Measurements from ENCODE around the gene ASCL5.

ASCL5 gene

GRCh38 chr1:201134405-201134804 lies 7.4 kb upstream of the ASCL5 start:
- DNase-seq = no peak

- DNase-seq = no peak
Measured at GRCh38 chr1:201131398-201131797, 4.4 kb upstream of the ASCL5 start.

GRCh38 chr1:201128962-201129361 lies 2.0 kb upstream of the ASCL5 start:
- DNase-seq = no peak

GRCh38 chr1:201128476-201128875 lies 1.5 kb upstream of the ASCL5 start:
- no peak for DNase-seq

- DNase-seq = no peak
Measured at GRCh38 chr1:201127755-201128455, 921 bp upstream of the ASCL5 start.

GRCh38 chr1:201126463-201126831 lies 537 bp downstream of the ASCL5 start:
- DNase-seq = no peak

- DNase-seq = no peak
Measured at GRCh38 chr1:201125800-201126199, 1.2 kb downstream of the ASCL5 start.

GRCh38 chr1:201125019-201125418 lies 2.0 kb downstream of the ASCL5 start:
- peak; percentile 29 for DNase-seq

- DNase-seq = no peak
Measured at GRCh38 chr1:201123866-201124265, 3.1 kb downstream of the ASCL5 start.

GRCh38 chr1:201122321-201122957 lies 4.5 kb downstream of the ASCL5 start:
- DNase-seq = no peak

GRCh38 chr1:201119206-201120197 lies 7.5 kb downstream of the ASCL5 start:
- DNase-seq = peak; percentile 17

- DNase-seq = no peak
Measured at GRCh38 chr1:201116091-201116490, 10.9 kb downstream of the ASCL5 start.

- DNase-seq = no peak
Measured at GRCh38 chr1:201115390-201115937, 11.5 kb downstream of the ASCL5 start.

- DNase-seq = peak; percentile 99
Measured at GRCh38 chr1:201114245-201115131, 12.5 kb downstream of the ASCL5 start.

GRCh38 chr1:201113451-201114244 lies 13.3 kb downstream of the ASCL5 start:
- DNase-seq = peak; percentile 54

GRCh38 chr1:201112926-201113325 lies 14.1 kb downstream of the ASCL5 start:
- no peak for DNase-seq

- no peak for DNase-seq
Measured at GRCh38 chr1:201112173-201112731, 14.7 kb downstream of the ASCL5 start, which contains the start of gene CACNA1S. TSS of gene CACNA1S (minus strand) at chr1:201112426. CDS start at chr1:201112339, 87 bp downstream.

GRCh38 chr1:201111672-201112071 lies 15.3 kb downstream of the ASCL5 start:
- no peak for DNase-seq

GRCh38 chr1:201111156-201111555 lies 15.8 kb downstream of the ASCL5 start:
- no peak for DNase-seq

GRCh38 chr1:201110616-201111015 lies 16.4 kb downstream of the ASCL5 start:
- DNase-seq = no peak

- no peak for DNase-seq
Measured at GRCh38 chr1:201110138-201110537, 16.8 kb downstream of the ASCL5 start.

Measured in NCI-H1092 treated with DMSO at 0.1 percent for 48 hours (cell line).